Fibroblast of villous mesenchyme (primary cell): Measurements from ENCODE around the gene PRR33. TPM values are rescaled to one million over a fixed set of nuclear protein-coding genes. Genes with fewer than 3 reads are reported as not detected.

Experiments used
- DNase-seq: peaks from one replicate; pipeline ENCODE4 v3.0.0-alpha.2; 2010; ENCODE audit warnings: low read depth
- H3K4me3 ChIP-seq: 2 replicates; pipeline ENCODE4 v1.5.1; 2011; ENCODE audit warnings: low read depth, mild to moderate bottlenecking, low read length
- CTCF ChIP-seq: IDR thresholded peaks from 2 replicates; pipeline ENCODE4 v1.5.1; 2012; ENCODE audit warnings: low read depth, mild to moderate bottlenecking, low read length; ENCODE audit not compliant: insufficient read depth
- total RNA-seq: library from RNA; depleted of rRNA; stranded (reverse); fragments of >200 nt; gene quantifications from 2 replicates; pipeline ENCODE4 v1.2.3, GENCODE V29; 2012

Gene PRR33
- total RNA-seq, 1 donor: not detected

- H3K4me3 ChIP-seq: no peak overlapping the region
- peak; percentile 70 for DNase-seq
These were observed 28.9 kb downstream of the PRR33 start for GRCh38 chr11:1862588-1863351.

GRCh38 chr11:1861435-1862411 lies 30.0 kb downstream of the PRR33 start:
- no peak for TF ChIP-seq CTCF
- H3K4me3 ChIP-seq: no peak overlapping the region

More at GRCh38 chr11:1862588-1863351, 28.9 kb downstream of the PRR33 start:
- TF ChIP-seq CTCF: no peak

GRCh38 chr11:1860108-1860507 lies 31.6 kb downstream of the PRR33 start:
- no peak for TF ChIP-seq CTCF
- DNase-seq: no peak
- no peak overlapping the region for H3K4me3 ChIP-seq

More at GRCh38 chr11:1861435-1862411, 30.0 kb downstream of the PRR33 start:
- no peak for DNase-seq

GRCh38 chr11:1859004-1859403 lies 32.7 kb downstream of the PRR33 start:
- no peak for TF ChIP-seq CTCF
- DNase-seq: no peak
- no peak overlapping the region for H3K4me3 ChIP-seq

GRCh38 chr11:1858576-1858975 lies 33.1 kb downstream of the PRR33 start:
- no peak for DNase-seq
- no peak overlapping the region for H3K4me3 ChIP-seq
- TF ChIP-seq CTCF: no peak

- DNase-seq: no peak
- TF ChIP-seq CTCF: no peak
- H3K4me3 ChIP-seq: no peak overlapping the region
These were observed 33.5 kb downstream of the PRR33 start for GRCh38 chr11:1858154-1858553.
